ENCODE data around the gene CPLX1. TPM values are rescaled to one million over a fixed set of nuclear protein-coding genes. Genes with fewer than 3 reads are reported as not detected.

CPLX1 gene
- total RNA-seq, 1 experiment from 2014 or later = 2.7 TPM

DNA sequence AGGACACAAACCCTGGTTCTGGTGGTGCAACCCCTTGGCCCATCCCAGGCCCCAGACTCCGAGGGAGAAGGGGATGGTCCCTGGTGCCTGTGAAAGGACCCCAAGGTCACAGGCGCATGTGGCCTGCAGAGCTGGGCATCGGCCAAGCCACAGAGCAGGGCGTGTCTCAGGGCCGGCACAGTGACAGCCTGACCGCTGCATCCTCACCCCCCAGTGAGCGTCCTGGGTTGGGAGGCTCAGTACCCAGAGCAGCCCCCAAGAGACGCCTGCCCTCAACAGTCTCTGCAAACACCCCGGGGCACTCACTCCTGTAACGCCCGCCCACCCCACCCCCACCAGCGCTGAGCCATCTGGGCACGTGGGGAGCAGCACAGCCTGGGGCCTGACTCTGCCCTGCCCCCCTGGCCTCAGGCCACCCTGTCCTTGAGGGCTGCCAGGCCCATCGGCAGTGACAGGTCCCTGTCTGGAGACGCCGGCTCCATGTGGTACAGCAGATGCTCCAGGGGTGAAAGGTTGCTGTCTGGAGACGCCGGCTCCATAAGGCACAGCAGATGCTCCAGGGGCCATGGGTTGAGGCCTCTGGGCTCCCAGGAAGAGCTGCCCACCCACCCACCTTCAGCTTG lies 24.5 kb upstream of the CPLX1 start:
- H3K9me3 Mint-ChIP-seq (ENCODE audit: unreplicated experiment) = no peaks in the 10 kb centered on the region
- H3K4me3 Mint-ChIP-seq (ENCODE audit: unreplicated experiment) = no peak overlapping the region
- POLR2A ChIA-PET = no interaction called here

DNA sequence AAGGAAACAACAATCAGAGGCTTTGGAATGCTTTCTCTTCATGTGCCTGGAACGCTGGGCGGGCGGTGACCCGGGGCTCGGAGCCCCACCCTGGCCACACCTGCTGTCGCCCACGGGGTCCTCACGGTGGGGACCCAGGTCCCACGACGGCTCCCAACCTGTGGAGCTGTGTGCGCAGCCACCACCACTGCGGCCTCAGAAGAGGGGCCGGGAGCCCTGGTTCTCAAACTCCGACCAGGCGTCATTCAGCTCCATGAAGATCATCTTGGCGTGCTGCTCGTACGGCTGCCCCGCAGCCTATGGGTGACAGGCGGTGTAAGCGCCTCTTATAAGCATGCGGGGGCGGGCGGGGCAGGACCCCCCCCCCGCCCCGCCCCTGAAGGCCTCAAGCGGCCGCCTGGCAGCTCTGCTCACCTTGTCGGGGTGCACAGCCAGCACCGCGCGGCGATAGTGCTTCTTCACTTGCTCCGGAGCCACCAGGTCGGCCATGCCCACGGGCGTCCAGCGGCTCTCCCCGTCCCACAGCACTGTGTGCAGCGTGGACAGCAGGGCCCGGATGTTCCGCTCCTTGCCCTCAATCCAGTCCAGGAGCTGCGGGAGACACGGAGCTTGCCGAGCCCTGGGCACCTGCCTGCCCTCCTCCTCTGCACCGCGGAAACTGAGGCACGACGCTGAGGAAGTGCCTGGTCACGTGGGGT lies 23.7 kb upstream of the CPLX1 start:
- BruUV-seq (replicated peaks) = no TSS peak
- intact Hi-C loops (cut with micrococcal nuclease) = no loop called here

More for the DNA sequence above, 24.5 kb upstream of the CPLX1 start:
- CTCF ChIA-PET = interaction anchor here (0.6 kb wide), 1 partner anchor 27 kb away, joined by 3 read pairs; no protein-coding TSS in a partner anchor
- TF ChIP-seq, protein P1, sequence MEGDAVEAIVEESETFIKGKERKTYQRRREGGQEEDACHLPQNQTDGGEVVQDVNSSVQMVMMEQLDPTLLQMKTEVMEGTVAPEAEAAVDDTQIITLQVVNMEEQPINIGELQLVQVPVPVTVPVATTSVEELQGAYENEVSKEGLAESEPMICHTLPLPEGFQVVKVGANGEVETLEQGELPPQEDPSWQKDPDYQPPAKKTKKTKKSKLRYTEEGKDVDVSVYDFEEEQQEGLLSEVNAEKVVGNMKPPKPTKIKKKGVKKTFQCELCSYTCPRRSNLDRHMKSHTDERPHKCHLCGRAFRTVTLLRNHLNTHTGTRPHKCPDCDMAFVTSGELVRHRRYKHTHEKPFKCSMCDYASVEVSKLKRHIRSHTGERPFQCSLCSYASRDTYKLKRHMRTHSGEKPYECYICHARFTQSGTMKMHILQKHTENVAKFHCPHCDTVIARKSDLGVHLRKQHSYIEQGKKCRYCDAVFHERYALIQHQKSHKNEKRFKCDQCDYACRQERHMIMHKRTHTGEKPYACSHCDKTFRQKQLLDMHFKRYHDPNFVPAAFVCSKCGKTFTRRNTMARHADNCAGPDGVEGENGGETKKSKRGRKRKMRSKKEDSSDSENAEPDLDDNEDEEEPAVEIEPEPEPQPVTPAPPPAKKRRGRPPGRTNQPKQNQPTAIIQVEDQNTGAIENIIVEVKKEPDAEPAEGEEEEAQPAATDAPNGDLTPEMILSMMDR (IDR thresholded peaks at IDR 0.05; ENCODE audit: unreplicated experiment) = no peak
- intact Hi-C loops (cut with micrococcal nuclease) = no loop called here
- Mint-ChIP-seq H3K36me3 (ENCODE audit: insufficient read depth, unreplicated experiment) (peaks cover 19% of the 10 kb centered on the region), H3K27me3 (ENCODE audit: insufficient read depth, unreplicated experiment) (no peaks in the 10 kb centered on the region), H3K4me1 (ENCODE audit: insufficient read depth, unreplicated experiment) (no peaks in the 10 kb centered on the region), H3K27ac (ENCODE audit: low read depth, unreplicated experiment) (no peak overlapping the region)
- no TSS peak for BruUV-seq (replicated peaks)
- DNase-seq (ENCODE audit: unreplicated experiment) = no peak

DNA sequence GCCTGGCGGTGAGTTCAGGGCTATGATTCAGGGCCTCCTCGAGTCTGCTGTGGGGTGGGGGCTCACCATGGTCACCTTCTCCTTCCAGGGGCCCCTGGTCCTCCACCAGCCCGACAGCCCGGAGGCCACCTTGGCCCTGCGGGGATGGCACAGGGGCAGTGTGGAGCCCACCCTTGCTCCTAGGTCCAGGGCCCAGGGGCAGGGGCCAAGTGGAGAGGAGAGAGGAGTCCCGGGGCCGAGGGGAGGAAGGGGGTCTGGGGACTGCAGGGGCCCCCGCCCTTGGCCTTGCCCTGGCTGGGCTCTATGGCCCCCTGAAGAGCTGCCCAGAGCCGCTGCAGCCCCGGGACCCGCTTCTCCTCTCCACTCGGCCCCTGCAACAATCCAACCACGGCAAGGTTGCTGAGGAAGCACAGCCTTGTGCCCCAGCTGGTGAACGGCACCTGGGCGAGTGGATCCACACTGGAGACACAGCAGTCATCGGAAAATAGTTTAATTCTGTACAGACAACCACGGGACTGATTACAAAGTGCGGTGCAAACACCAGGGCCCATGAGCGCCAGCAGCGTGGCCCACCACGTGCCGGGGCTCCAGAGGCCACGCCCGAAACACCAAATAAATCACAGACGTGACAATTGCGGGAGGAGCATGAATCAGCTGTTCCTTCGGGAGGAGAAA lies 23.0 kb upstream of the CPLX1 start:
- peaks cover 15% of the 10 kb centered on the region for H3K36me3 Mint-ChIP-seq (ENCODE audit: insufficient read depth, unreplicated experiment)
- no peaks in the 10 kb centered on the region for H3K27me3 Mint-ChIP-seq (ENCODE audit: insufficient read depth, unreplicated experiment)
- TF ChIP-seq, protein P1 (IDR thresholded peaks at IDR 0.05; ENCODE audit: unreplicated experiment) = no peak
- no TSS peak for BruUV-seq (replicated peaks)
- ChIA-PET CTCF (no interaction called here), POLR2A (no interaction called here)
- H3K4me1 Mint-ChIP-seq (ENCODE audit: insufficient read depth, unreplicated experiment) = no peaks in the 10 kb centered on the region
- no peak for DNase-seq (ENCODE audit: unreplicated experiment)
- intact Hi-C loops (cut with micrococcal nuclease) = no loop called here
- H3K9me3 Mint-ChIP-seq (ENCODE audit: unreplicated experiment) = no peaks in the 10 kb centered on the region
- no peak overlapping the region for H3K27ac Mint-ChIP-seq (ENCODE audit: low read depth, unreplicated experiment)
- H3K4me3 Mint-ChIP-seq (ENCODE audit: unreplicated experiment) = no peak overlapping the region

More for the DNA sequence above, 23.7 kb upstream of the CPLX1 start:
- Mint-ChIP-seq H3K27me3 (ENCODE audit: insufficient read depth, unreplicated experiment) (no peaks in the 10 kb centered on the region), H3K4me1 (ENCODE audit: insufficient read depth, unreplicated experiment) (no peaks in the 10 kb centered on the region), H3K4me3 (ENCODE audit: unreplicated experiment) (no peak overlapping the region), H3K27ac (ENCODE audit: low read depth, unreplicated experiment) (no peak overlapping the region), H3K9me3 (ENCODE audit: unreplicated experiment) (no peaks in the 10 kb centered on the region), H3K36me3 (ENCODE audit: insufficient read depth, unreplicated experiment) (peaks cover 19% of the 10 kb centered on the region)
- no peak for DNase-seq (ENCODE audit: unreplicated experiment)
- POLR2A ChIA-PET = no interaction called here
- CTCF ChIA-PET = no interaction called here
- TF ChIP-seq, protein P1 (IDR thresholded peaks at IDR 0.05; ENCODE audit: unreplicated experiment) = no peak

DNA sequence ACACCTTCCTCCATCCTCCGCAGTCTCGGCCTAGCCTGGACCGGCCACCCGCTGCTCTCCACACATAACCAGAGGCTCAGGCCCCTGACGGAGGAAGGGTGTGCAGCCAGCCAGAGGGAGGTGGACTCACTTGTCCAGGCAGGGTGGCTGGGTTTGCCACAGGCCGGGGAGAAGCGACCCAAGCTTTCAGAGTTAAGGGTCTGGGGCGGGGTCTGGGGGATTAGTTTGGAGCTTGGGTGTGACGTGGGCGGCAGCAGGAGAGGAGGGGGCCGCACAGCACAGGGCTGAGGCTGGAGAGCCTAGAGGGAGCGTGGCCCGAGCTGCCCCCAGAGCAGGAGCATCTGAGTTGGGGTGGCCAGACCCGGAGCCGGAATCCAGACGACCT lies 22.4 kb upstream of the CPLX1 start:
- H3K27ac Mint-ChIP-seq (ENCODE audit: low read depth, unreplicated experiment) = no peak overlapping the region
- intact Hi-C loops (cut with micrococcal nuclease) = no loop called here
- H3K9me3 Mint-ChIP-seq (ENCODE audit: unreplicated experiment) = no peaks in the 10 kb centered on the region
- ChIA-PET CTCF (interaction anchor here (0.6 kb wide), 1 partner anchor 45 kb away, joined by 3 read pairs; no protein-coding TSS in a partner anchor), POLR2A (no interaction called here)
- no peaks in the 10 kb centered on the region for H3K27me3 Mint-ChIP-seq (ENCODE audit: insufficient read depth, unreplicated experiment)
- no peak for DNase-seq (ENCODE audit: unreplicated experiment)
- TF ChIP-seq, protein P1 (IDR thresholded peaks at IDR 0.05; ENCODE audit: unreplicated experiment) = no peak
- no TSS peak for BruUV-seq (replicated peaks)
- H3K4me1 Mint-ChIP-seq (ENCODE audit: insufficient read depth, unreplicated experiment) = no peaks in the 10 kb centered on the region
- H3K36me3 Mint-ChIP-seq (ENCODE audit: insufficient read depth, unreplicated experiment) = peaks cover 8% of the 10 kb centered on the region
- H3K4me3 Mint-ChIP-seq (ENCODE audit: unreplicated experiment) = no peak overlapping the region

Measured in MCF 10A (cell line).